Measurements from ENCODE around the gene WFIKKN2.
"Not testable (repeated sequence)": the region's sequence is repeated elsewhere in the genome, so short reads cannot be mapped to it uniquely, and the experiment has no call there.

WFIKKN2 gene

GRCh38 chr17:50877042-50877441, 41.7 kb downstream of the WFIKKN2 start:
- not testable (repeated sequence) for DNase-seq (ENCODE audit: low spot score)

- DNase-seq (ENCODE audit: low spot score) = no peak
These were observed 42.5 kb downstream of the WFIKKN2 start for GRCh38 chr17:50877838-50878237.

- no peak for DNase-seq (ENCODE audit: low spot score)
These were observed 43.7 kb downstream of the WFIKKN2 start for GRCh38 chr17:50879086-50879485.

GRCh38 chr17:50881182-50881581, 45.8 kb downstream of the WFIKKN2 start:
- no peak for DNase-seq (ENCODE audit: low spot score)

GRCh38 chr17:50882851-50883250, 47.5 kb downstream of the WFIKKN2 start:
- DNase-seq (ENCODE audit: low spot score) = no peak

- DNase-seq (ENCODE audit: low spot score) = no peak
These were observed 48.6 kb downstream of the WFIKKN2 start for GRCh38 chr17:50883850-50884438.

GRCh38 chr17:50884439-50885311, 49.3 kb downstream of the WFIKKN2 start:
- DNase-seq (ENCODE audit: low spot score) = no peak

GRCh38 chr17:50887705-50888245, 52.4 kb downstream of the WFIKKN2 start:
- DNase-seq (ENCODE audit: low spot score) = no peak

GRCh38 chr17:50889528-50890118, 54.2 kb downstream of the WFIKKN2 start:
- no peak for DNase-seq (ENCODE audit: low spot score)

- DNase-seq (ENCODE audit: low spot score) = no peak
These were observed 55.5 kb downstream of the WFIKKN2 start for GRCh38 chr17:50890675-50891516.

GRCh38 chr17:50891577-50891989, 56.2 kb downstream of the WFIKKN2 start:
- no peak for DNase-seq (ENCODE audit: low spot score)

All from globus pallidus (tissue), 1 donor.